Activated naive CD4-positive, alpha-beta T cell treated with Interleukin-2 at 50 U/mL for 16 hours (primary cell): ENCODE measurements around the gene PITX2.

Source experiments
- DNase-seq: peaks from one replicate; pipeline ENCODE4 v3.0.0-alpha.2; 2020

PITX2 gene

DNA sequence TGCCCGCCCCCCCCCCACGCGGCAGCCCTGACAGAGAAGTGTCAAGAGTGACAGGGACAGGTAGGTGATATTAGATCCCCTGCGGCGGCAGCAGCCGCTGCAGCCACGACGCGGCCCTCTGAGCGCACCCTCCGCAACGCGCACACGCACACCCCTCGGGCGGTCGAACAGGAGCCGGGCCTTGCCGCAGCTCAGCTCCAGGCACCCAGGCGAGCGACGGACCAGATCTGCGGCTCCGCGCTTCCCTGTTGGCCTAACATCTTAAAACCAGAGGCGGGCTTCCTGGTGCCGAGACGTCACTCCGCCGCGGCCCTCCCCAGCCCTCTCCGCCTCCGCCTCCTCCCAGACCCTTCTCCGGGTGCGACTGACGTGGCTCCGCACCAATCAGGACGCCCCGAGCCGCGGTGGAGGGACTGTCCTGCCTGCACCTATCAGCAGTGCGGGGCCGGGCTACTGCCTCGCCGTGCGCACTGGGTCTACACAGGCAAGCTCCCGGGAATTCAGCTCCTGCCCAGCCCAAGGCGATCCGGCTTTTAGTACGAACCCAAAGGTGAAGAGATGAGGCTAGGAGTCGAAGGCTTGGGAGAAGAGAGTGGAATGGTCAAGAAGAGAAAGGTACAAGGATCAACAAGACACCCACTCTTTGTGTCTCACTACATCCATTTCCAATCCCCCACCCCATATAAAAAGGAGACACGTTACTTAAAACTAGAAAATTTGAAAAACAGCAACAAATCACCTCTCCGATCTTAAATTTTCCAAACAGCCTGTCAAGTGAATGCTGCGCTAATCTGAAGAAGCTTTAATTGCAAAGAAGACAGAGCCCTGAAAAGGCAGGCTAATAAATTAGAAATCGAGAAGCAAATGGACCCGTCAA, at the start of gene PITX2:
Gene PITX2, minus strand, starts transcription at position 237 of the 877 bp plus-strand sequence. CDS start 617 bp downstream, outside the sequence.
- DNase-seq, result peak; percentile 29

DNA sequence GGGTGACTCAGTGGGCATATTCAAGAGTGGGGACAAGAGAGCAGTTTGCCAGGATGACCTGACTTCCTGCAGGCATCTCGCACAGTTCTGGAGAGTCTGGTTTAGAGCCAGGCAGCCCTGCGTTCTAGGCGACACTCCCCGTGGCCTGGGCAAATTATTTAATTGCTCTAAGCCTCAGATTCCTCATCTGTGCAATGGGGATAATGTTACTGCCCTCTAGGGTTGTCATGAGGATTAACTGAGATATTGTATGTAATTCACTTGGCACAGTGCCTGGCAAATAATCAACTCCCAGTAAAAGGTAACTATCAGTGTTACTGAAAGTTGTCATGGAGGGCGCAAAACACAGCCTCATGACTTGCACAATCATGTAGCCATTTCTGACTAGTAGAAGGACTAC, 48.8 kb upstream of the PITX2 start:
- DNase-seq, result no peak

GRCh38 chr4:110669663-110670062, 46.8 kb upstream of the PITX2 start:
- DNase-seq, result no peak

- no peak for DNase-seq
Observed at GRCh38 chr4:110668463-110669235, 45.8 kb upstream of the PITX2 start.

DNA sequence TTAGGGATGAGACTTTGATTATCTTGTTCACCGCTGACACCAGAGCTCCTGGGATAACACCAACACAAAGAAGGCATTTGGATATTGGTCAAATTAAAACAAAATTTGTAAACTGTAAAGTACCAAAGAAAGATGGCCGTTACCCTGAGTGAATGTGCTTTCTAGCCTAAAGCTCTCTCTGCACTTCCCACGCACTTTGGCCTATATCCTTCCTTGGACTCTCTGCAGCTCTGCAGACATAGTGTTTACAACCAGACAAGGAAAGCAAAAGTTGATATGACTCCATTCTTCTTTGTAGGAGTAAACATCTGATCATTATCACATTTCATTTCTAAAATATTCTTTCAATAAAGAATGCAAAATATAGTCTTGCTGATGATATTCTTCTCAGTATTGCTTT, 44.8 kb upstream of the PITX2 start:
- no peak for DNase-seq

DNA sequence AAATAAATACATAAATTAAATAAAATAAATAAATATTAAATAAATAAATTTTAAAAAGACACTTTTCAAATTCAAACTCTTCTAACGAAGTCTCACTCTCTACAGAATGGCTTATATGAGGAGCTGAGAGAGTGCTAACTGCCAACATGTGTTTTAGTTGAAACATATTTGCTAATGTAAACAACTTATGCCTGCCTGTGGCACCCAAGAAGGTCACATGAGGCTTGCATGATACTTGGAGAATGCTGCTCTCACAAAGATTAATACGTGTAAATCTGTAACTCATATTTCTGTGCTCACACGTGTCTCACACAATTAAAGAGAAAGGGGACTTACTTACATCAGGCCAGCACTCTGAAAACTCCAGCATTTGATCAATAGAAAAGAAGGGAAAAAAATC, 43.2 kb upstream of the PITX2 start:
- no peak for DNase-seq

DNA sequence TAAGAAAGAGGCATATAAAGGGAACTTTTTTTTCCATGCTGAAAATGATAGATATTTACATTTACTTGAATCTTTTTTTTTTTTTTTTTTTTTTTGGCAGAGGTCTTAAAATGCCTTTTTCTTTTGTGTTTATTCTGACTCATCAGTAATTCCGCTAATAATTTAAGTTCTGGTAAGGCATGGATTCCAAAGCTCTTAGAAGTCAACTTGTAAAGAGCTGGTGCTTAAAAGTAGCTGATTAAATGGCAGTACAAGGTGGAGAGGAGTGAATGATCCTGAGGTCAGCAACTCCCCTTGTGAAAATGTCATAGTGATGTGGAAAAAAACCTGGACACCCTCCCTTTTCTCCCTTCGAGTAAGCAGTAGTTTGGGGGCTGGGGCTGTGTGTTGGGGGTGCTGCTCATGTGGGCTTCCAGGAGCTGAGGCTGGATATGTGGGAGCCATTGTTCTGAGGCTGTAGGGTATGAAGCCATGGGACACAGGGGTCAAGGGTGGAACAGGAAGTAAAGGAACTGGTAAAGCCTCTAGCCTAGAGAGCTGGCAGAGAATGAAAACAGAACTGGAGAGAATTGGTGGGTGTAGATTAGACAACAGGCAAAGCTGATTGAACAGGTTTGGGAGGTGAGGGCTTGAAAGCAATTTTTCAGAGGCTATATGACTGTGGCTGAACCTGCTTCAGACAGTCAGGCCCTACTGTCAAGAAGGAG, 41.0 kb upstream of the PITX2 start:
- no peak for DNase-seq

DNA sequence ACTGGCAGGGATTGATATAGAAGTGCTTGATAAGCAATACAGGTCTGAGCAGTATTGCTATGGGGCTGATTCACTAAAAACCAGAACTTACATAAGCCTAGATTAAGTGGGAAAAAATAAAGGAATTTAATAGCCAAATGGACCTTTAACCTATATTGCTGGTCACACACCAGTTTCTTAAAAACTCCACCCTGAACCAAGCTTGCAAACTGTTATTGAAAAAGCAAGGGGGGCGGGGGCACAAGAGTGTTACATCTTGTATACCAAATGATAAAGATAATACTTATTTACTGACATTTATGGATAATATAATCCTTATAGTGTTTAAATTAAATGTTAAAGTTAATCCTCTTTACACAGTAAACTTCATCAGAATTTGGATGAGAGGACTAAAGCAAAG, 40.3 kb upstream of the PITX2 start:
- DNase-seq, result no peak

GRCh38 chr4:110660755-110661154, 37.9 kb upstream of the PITX2 start:
- no peak for DNase-seq

DNA sequence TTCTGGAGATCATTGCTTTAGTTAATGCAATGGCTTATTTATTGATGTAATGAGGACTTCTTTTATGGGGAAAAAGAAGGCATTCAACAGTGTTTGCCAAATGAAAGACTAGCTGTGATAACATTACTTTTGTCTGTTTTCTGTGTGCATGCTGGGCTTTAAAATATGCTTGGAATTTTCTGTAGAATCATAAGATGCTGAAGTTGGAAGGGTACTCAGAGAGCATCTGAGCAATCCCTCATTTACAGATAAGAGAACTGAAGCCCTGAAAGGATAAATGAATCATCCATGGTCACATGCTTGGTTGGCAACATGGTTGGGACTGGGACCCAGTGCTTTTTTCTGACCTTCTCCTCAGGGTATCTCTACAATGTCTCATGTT, 31.4 kb upstream of the PITX2 start:
- no peak for DNase-seq

DNA sequence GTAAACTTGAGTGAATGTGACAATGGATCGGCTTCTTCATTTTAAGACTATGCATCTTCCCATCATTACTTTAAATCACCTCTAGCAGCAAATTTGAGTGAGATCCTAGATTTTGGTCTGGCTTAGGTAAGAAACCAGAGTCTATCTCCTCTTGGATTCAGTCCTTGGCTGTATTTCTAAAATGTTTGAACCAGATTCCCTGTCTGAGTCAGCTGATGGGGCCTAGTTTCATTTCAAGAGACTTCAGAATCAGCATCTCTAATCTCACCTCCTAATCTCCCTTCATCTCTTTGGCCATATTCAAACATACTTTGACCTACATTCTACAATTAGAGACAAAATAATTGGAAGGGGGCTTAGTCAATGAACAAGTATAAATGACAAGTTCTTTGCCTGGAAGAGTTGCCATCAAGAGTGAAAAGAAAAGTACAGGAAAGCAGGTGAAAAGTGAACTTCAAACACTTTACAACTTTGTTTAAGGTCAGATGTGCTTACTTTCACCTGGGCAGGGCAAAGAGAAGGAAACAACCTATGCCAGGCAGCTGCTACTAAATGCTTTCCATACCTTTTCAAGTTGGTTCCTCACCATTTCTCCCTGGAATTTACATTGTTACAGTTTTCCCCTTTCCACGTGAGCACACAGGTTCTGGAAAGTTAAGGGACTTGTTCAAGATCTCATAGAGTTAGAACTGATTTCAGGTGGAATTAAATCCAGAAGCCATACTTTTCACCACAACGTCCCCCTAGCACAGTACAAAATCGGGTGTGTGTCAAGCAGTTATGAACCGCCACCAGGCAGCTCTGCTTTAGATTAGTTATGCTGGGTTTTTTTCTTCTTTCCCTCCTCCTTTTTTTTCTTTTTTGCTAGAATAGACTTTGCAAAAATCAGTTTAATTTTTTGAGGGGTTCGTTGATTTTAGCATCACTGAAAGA, 30.7 kb upstream of the PITX2 start:
- DNase-seq, result no peak

- no peak for DNase-seq
Observed at GRCh38 chr4:110644008-110644407, 21.1 kb upstream of the PITX2 start.

GRCh38 chr4:110643096-110643495, 20.2 kb upstream of the PITX2 start:
- DNase-seq, result no peak

DNA sequence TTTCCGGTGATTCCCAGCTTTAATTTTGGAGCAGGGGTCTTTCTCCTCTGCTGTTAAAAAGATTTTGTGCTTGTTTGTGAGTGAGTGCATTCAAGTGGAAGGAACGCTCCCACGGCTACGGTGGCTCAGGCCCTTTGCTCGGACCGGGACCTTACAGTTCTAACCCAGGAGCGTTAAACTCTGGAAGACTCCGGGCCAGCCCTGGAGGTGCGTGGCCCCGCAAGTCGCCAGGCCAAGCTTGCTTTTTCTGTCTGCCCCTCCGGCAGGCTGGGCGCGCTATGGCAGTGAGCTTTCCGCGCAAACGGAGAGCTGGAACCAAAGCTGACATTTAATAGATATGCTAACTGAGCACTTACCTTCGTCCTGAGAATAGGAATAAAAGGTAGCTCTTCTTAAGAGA, 18.3 kb upstream of the PITX2 start:
- DNase-seq, result no peak

DNA sequence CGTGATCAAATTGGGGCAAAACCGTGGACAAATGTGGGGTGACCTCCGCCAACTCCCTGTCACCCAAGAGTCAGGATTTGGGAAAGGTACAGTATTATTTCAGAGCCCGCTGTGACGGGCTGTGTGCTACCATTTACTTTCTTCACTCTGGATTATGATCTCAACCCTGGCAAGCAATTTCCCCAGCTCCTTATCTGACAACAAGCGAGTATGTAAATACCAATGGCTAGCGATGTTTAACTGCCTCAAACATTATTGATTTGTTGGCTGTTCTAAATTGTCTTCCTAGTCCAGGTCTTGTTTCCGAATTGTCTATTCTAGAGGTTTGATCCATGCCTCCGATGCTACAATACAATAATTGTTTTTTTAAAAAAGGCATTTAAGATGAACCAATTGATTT, 17.7 kb upstream of the PITX2 start:
- no peak for DNase-seq

GRCh38 chr4:110639207-110640090, 16.6 kb upstream of the PITX2 start:
- DNase-seq, result no peak

DNA sequence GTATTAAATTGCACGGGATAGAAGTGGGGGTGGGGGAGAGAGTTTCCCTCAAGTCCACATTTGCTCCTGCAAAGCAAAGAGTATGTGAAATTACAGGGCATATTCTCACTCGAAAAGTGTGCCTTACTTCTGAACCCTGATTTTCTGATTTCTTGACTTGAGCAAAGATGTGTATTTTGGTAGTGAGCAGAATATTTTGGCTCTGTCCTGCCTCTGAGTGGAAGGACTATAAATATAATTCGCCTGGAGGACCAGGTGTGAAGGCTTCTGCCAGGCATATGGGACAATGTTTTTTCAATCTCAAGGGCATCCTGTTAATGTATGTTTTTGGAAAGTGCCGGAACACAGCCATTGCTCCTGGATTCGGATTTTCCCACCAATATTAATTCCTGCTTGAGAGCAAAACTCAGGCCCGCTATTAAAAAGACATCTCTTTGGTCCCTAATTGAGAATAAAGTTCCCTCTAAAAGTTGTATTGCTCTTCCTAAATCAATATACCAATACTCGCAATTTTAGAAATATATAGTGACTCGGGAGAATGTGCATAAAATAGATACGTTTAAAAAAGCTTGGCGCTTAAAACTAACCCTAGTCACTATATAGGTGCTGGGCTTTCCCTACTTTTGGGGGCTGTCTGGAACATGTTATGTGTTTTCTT, 15.3 kb upstream of the PITX2 start:
- DNase-seq, result no peak

GRCh38 chr4:110637408-110638088, 14.7 kb upstream of the PITX2 start:
- DNase-seq, result no peak

DNA sequence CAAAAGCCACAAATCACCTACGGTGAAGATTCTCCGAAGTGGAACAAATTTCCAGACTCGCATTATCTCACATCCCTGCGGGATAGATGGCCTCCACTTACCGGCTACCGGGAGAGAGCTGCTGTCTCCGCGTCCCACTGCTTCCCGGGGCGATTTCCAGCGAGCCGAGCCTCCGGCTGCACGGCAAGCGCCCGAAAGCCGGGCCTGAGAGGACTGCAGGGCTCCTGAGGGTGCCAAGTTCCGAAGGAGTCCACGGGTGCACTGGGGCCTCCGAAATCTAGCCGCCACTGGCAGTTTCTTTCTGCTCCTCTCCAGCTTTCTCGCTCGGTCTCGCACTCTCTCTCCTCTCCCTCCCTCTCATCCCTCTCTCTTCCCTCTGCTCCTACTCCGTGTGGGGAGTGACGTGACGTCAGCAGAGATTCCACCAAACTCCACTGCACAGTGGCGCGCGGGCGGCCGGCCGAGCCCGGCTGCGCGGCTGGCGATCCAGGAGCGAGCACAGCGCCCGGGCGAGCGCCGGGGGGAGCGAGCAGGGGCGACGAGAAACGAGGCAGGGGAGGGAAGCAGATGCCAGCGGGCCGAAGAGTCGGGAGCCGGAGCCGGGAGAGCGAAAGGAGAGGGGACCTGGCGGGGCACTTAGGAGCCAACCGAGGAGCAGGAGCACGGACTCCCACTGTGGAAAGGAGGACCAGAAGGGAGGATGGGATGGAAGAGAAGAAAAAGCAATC, 14.0 kb upstream of the PITX2 start:
- no peak for DNase-seq
